Activated T-helper 2 cell treated with anti-CD3 and anti-CD28 coated beads, Interferon-gamma antibody, Interleukin-2, Interleukin-4, amounts not matched to agents 10 μg/mL and 5 μg/mL and 100 μg/mL, durations not matched to agents 14 hours and 24 hours and 36 hours (primary cell): Measurements from ENCODE around the gene XBP1. TPM values are rescaled to one million over a fixed set of nuclear protein-coding genes. Genes with fewer than 3 reads are reported as not detected.
"Not testable (repeated sequence)": the region's sequence is repeated elsewhere in the genome, so short reads cannot be mapped to it uniquely, and the experiment has no call there.

Source experiments
- DNase-seq: peaks from one replicate; pipeline ENCODE4 v3.0.0; 2021; ENCODE audit warnings: low spot score
- H3K27ac Mint-ChIP-seq: one replicate; pipeline ENCODE4 v1.8.0; 2021; ENCODE audit warnings: mixed read lengths
- H3K27me3 Mint-ChIP-seq: one replicate; pipeline ENCODE4 v1.8.0; 2021; ENCODE audit warnings: low read depth, mixed read lengths
- H3K36me3 Mint-ChIP-seq: one replicate; pipeline ENCODE4 v1.8.0; 2021; ENCODE audit warnings: low read depth, mixed read lengths
- H3K4me1 Mint-ChIP-seq: one replicate; pipeline ENCODE4 v1.8.0; 2021; ENCODE audit warnings: low read depth, mixed read lengths
- H3K4me3 Mint-ChIP-seq: one replicate; pipeline ENCODE4 v1.8.0; 2021; ENCODE audit warnings: low read depth, mild to moderate bottlenecking, moderate library complexity, mixed read lengths
- H3K9me3 Mint-ChIP-seq: one replicate; pipeline ENCODE4 v1.8.0; 2021; ENCODE audit warnings: mixed read lengths
- intact Hi-C: fragments of 100-400 bp; cut with micrococcal nuclease; formaldehyde crosslinking; loops from one replicate; pipeline ENCODE4 v1.15.1; 2023
- total RNA-seq: library from RNA; stranded (reverse); gene quantifications from 2 replicates; pipeline ENCODE4 v1.2.3, GENCODE V29; 2022

Gene XBP1
- 146 and 152 TPM in 2 replicates for total RNA-seq

GRCh38 chr22:28800308-28801041 is at the start of gene XBP1:
Gene XBP1 (minus strand): TSS chr22:28800569.
- Mint-ChIP-seq H3K4me3 (peak within 1 kb of the TSS; percentile 99), H3K27ac (peak within 1 kb of the TSS; percentile 97), H3K36me3 (peaks cover 65% of the 10 kb centered on the region), H3K4me1 (peaks cover 37% of the 10 kb centered on the region), H3K27me3 (no peaks in the 10 kb centered on the region), H3K9me3 (no peaks in the 10 kb centered on the region)
- DNase-seq = peak; percentile 91
- intact Hi-C loops = no loop called here

GRCh38 chr22:28846994-28847393 is 46.6 kb upstream of the XBP1 start:
- H3K9me3 Mint-ChIP-seq = peaks cover 4% of the 10 kb centered on the region
- no peaks in the 10 kb centered on the region for H3K4me1 Mint-ChIP-seq
- no peak for DNase-seq
- no peaks in the 10 kb centered on the region for H3K27me3 Mint-ChIP-seq
- no peak overlapping the region for H3K27ac Mint-ChIP-seq
- intact Hi-C loops = no loop called here
- H3K36me3 Mint-ChIP-seq = peaks cover 24% of the 10 kb centered on the region
- H3K4me3 Mint-ChIP-seq = no peak overlapping the region

GRCh38 chr22:28844277-28844676 is 43.9 kb upstream of the XBP1 start:
- DNase-seq, H3K9me3 Mint-ChIP-seq, H3K27me3 Mint-ChIP-seq, intact Hi-C loops, H3K4me1 Mint-ChIP-seq, H3K4me3 Mint-ChIP-seq, H3K27ac Mint-ChIP-seq: not testable (repeated sequence)
- H3K36me3 Mint-ChIP-seq = peaks cover 18% of the 10 kb centered on the region

- H3K9me3 Mint-ChIP-seq = peaks cover 4% of the 10 kb centered on the region
- no peak for DNase-seq
- no peaks in the 10 kb centered on the region for H3K4me1 Mint-ChIP-seq
- no peak overlapping the region for H3K4me3 Mint-ChIP-seq
- H3K27me3 Mint-ChIP-seq = no peaks in the 10 kb centered on the region
- H3K27ac Mint-ChIP-seq = no peak overlapping the region
- H3K36me3 Mint-ChIP-seq = peaks cover 18% of the 10 kb centered on the region
- intact Hi-C loops = no loop called here
These were observed 43.3 kb upstream of the XBP1 start for GRCh38 chr22:28843633-28844032.

- no peak overlapping the region for H3K27ac Mint-ChIP-seq
- no peaks in the 10 kb centered on the region for H3K27me3 Mint-ChIP-seq
- intact Hi-C loops = no loop called here
- H3K36me3 Mint-ChIP-seq = peaks cover 6% of the 10 kb centered on the region
- no peak overlapping the region for H3K4me3 Mint-ChIP-seq
- no peaks in the 10 kb centered on the region for H3K9me3 Mint-ChIP-seq
- DNase-seq = no peak
- no peaks in the 10 kb centered on the region for H3K4me1 Mint-ChIP-seq
These were observed 40.7 kb upstream of the XBP1 start for GRCh38 chr22:28841111-28841510.

GRCh38 chr22:28838971-28839370 is 38.6 kb upstream of the XBP1 start:
- no peak for DNase-seq
- Mint-ChIP-seq H3K9me3 (no peaks in the 10 kb centered on the region), H3K27me3 (no peaks in the 10 kb centered on the region), H3K4me3 (no peak overlapping the region), H3K36me3 (peaks cover 4% of the 10 kb centered on the region), H3K27ac (no peak overlapping the region), H3K4me1 (no peaks in the 10 kb centered on the region)
- intact Hi-C loops = no loop called here

GRCh38 chr22:28837640-28838039 is 37.3 kb upstream of the XBP1 start:
- Mint-ChIP-seq H3K27me3 (no peaks in the 10 kb centered on the region), H3K4me3 (no peak overlapping the region), H3K36me3 (peaks cover 4% of the 10 kb centered on the region), H3K4me1 (peaks cover 5% of the 10 kb centered on the region), H3K27ac (no peak overlapping the region), H3K9me3 (no peaks in the 10 kb centered on the region)
- intact Hi-C loops = no loop called here
- DNase-seq = no peak

- Mint-ChIP-seq H3K36me3 (peaks cover 13% of the 10 kb centered on the region), H3K4me3 (no peak overlapping the region), H3K4me1 (peaks cover 8% of the 10 kb centered on the region), H3K27ac (no peak overlapping the region), H3K9me3 (no peaks in the 10 kb centered on the region), H3K27me3 (no peaks in the 10 kb centered on the region)
- intact Hi-C loops = no loop called here
- DNase-seq = no peak
These were observed 35.3 kb upstream of the XBP1 start for GRCh38 chr22:28835630-28836189.

GRCh38 chr22:28833276-28833923 is 33.0 kb upstream of the XBP1 start:
- H3K4me1 Mint-ChIP-seq = peaks cover 16% of the 10 kb centered on the region
- no peak overlapping the region for H3K27ac Mint-ChIP-seq
- DNase-seq = no peak
- H3K36me3 Mint-ChIP-seq = peaks cover 21% of the 10 kb centered on the region
- no peak overlapping the region for H3K4me3 Mint-ChIP-seq
- H3K9me3 Mint-ChIP-seq = no peaks in the 10 kb centered on the region
- H3K27me3 Mint-ChIP-seq = no peaks in the 10 kb centered on the region
- intact Hi-C loops = no loop called here

GRCh38 chr22:28832731-28833130 is 32.4 kb upstream of the XBP1 start:
- DNase-seq = no peak
- Mint-ChIP-seq H3K27ac (no peak overlapping the region), H3K36me3 (peaks cover 25% of the 10 kb centered on the region), H3K4me1 (peaks cover 19% of the 10 kb centered on the region), H3K27me3 (no peaks in the 10 kb centered on the region), H3K4me3 (no peak overlapping the region), H3K9me3 (no peaks in the 10 kb centered on the region)
- intact Hi-C loops = no loop called here

GRCh38 chr22:28831140-28832072 is 31.0 kb upstream of the XBP1 start:
- Mint-ChIP-seq H3K4me3 (no peak overlapping the region), H3K27me3 (no peaks in the 10 kb centered on the region), H3K27ac (no peak overlapping the region), H3K4me1 (peaks cover 26% of the 10 kb centered on the region), H3K36me3 (peaks cover 36% of the 10 kb centered on the region), H3K9me3 (no peaks in the 10 kb centered on the region)
- no peak for DNase-seq
- intact Hi-C loops = no loop called here

- Mint-ChIP-seq H3K4me3 (no peak overlapping the region), H3K9me3 (no peaks in the 10 kb centered on the region), H3K27ac (no peak overlapping the region), H3K36me3 (peaks cover 41% of the 10 kb centered on the region), H3K27me3 (no peaks in the 10 kb centered on the region), H3K4me1 (peaks cover 29% of the 10 kb centered on the region)
- no peak for DNase-seq
- intact Hi-C loops = no loop called here
These were observed 30.1 kb upstream of the XBP1 start for GRCh38 chr22:28830441-28830840.
